ENCODE data around the gene BCL2. TPM values are rescaled to one million over a fixed set of nuclear protein-coding genes. Genes with fewer than 3 reads are reported as not detected.

The BCL2 gene
- total RNA-seq, 1 experiment from 2014 or later = 2.5 TPM

GRCh38 chr18:63155169-63155852 is 164.3 kb downstream of the BCL2 start (continued):
- no peak for TF ChIP-seq POLR2A (IDR thresholded peaks at IDR 0.05; ENCODE audit: borderline replicate concordance, extremely low read depth, insufficient read depth, insufficient read length)
- no peak for TF ChIP-seq ATF3 (IDR thresholded peaks at IDR 0.05)
- no peak for TF ChIP-seq SIN3A (IDR thresholded peaks at IDR 0.05; ENCODE audit: low read depth)
- no peak for TF ChIP-seq JUND (IDR thresholded peaks at IDR 0.05)

- peak overlapping the region; percentile 81 for H3K4me2 ChIP-seq (ENCODE audit: low read length)
- no TSS peak for BruUV-seq (replicated peaks)
- ChIA-PET CTCF (interaction anchor here (1.1 to 1.6 kb wide), 2 partner anchors 22 to 169 kb away, joined by 3 read pairs; no protein-coding TSS in a partner anchor), RAD21 (ENCODE audit: low non-redundant PET in 1 of 2, low total read pairs in 2 of 2, uncharacterized antibody in 2 of 2, unreplicated experiment in 2 of 2) (no interaction called here), POLR2A (no interaction called here)
- no peaks in the 10 kb centered on the region for H3K36me3 ChIP-seq (ENCODE audit: control insufficient read depth in 1 of 2, insufficient read depth in 2 of 2, low read length in 2 of 2)
- no peaks in the 10 kb centered on the region for H3K9me2 ChIP-seq (ENCODE audit: insufficient read depth)
- no peak for DNase-seq (ENCODE audit: low read depth, low spot score)
- H3K79me2 ChIP-seq (ENCODE audit: insufficient read depth, low read length) = no peaks in the 10 kb centered on the region
- H3K9ac ChIP-seq (ENCODE audit: low read length) = no peak overlapping the region
- H2AFZ ChIP-seq (ENCODE audit: low read depth, low read length, poor library complexity, severe bottlenecking) = peak overlapping the region; percentile 69
- H3K27ac ChIP-seq (ENCODE audit: low read depth, low read length) = no peak overlapping the region
- no peak for TF ChIP-seq POLR2A (IDR thresholded peaks at IDR 0.05; ENCODE audit: borderline replicate concordance, extremely low read depth, insufficient read depth, insufficient read length)
- TF ChIP-seq TCF7L2 (IDR thresholded peaks at IDR 0.05; ENCODE audit: borderline replicate concordance, extremely low read depth, insufficient read depth, insufficient read length) = no peak
- TF ChIP-seq CTCF (IDR thresholded peaks at IDR 0.05 in 2 of 3, conservative IDR thresholded peaks at IDR 0.05 in 1 of 3; ENCODE audit: borderline replicate concordance in 1 of 3, insufficient read depth in 1 of 3, low read depth in 2 of 3, low read length in 2 of 3) = no peak
- no peak for TF ChIP-seq ATF3 (IDR thresholded peaks at IDR 0.05)
- TF ChIP-seq CBX3 (IDR thresholded peaks at IDR 0.05; ENCODE audit: low read depth) = no peak
- TF ChIP-seq ZNF274 (IDR thresholded peaks at IDR 0.05; ENCODE audit: low read depth, low read length) = no peak
- no peak for TF ChIP-seq SP1 (IDR thresholded peaks at IDR 0.05; ENCODE audit: low read depth)
- TF ChIP-seq ZFX (IDR thresholded peaks at IDR 0.05) = no peak
- no peak for TF ChIP-seq ELF1 (IDR thresholded peaks at IDR 0.05; ENCODE audit: borderline replicate concordance, low read depth)
- no peak for TF ChIP-seq RAD21 (IDR thresholded peaks at IDR 0.05; ENCODE audit: low read depth)
- no peak for TF ChIP-seq JUND (IDR thresholded peaks at IDR 0.05)
- no peak for TF ChIP-seq EGR1 (IDR thresholded peaks at IDR 0.05; ENCODE audit: low read depth)
- TF ChIP-seq POLR2AphosphoS5 (IDR thresholded peaks at IDR 0.05; ENCODE audit: low read depth, low read length) = no peak
- TF ChIP-seq ZBTB33 (IDR thresholded peaks at IDR 0.05; ENCODE audit: extremely low read depth, insufficient replicate concordance, low read length) = no peak
- TF ChIP-seq CEBPB (IDR thresholded peaks at IDR 0.05; ENCODE audit: low read depth) = no peak
- 0 out of 2 replicates have a peak, but pooled peaks cover 16% of the 10 kb centered on the region for H3K27me3 ChIP-seq (ENCODE audit: insufficient read depth, low read length)
- H3K4me3 ChIP-seq (replicated peaks in 1 of 2; ENCODE audit: low read depth in 1 of 2, low read length in 2 of 2) = no peak overlapping the region
- no peaks in the 10 kb centered on the region for H4K20me1 ChIP-seq (ENCODE audit: insufficient read depth)
- peaks cover 5 to 11% of the 10 kb centered on the region in 2 experiments; a peak in 3 of 4 replicates for H3K4me1 ChIP-seq (ENCODE audit: control insufficient read depth in 1 of 2, insufficient read depth in 2 of 2, low read length in 2 of 2)
- no peak for ATAC-seq
- no peaks in the 10 kb centered on the region for H3K9me3 ChIP-seq (ENCODE audit: control insufficient read depth in 1 of 2, insufficient read depth in 1 of 2, low read depth in 1 of 2, low read length in 2 of 2)
- intact Hi-C loops (cut with micrococcal nuclease) = loop anchor here (2.0 kb wide), 1 partner anchor 24 kb away; no protein-coding TSS in a partner anchor
Measured at GRCh38 chr18:63154350-63155152, 165.0 kb downstream of the BCL2 start.
